CD4-positive, alpha-beta T cell treated with Interleukin-4 for 4 hours (primary cell): Measurements from ENCODE around the gene ZC3H15.
"Not testable (repeated sequence)": the region's sequence is repeated elsewhere in the genome, so short reads cannot be mapped to it uniquely, and the experiment has no call there.

Experiments used
- DNase-seq: peaks from one replicate; pipeline ENCODE4 v3.0.0-alpha.2; 2020

The ZC3H15 gene

DNA sequence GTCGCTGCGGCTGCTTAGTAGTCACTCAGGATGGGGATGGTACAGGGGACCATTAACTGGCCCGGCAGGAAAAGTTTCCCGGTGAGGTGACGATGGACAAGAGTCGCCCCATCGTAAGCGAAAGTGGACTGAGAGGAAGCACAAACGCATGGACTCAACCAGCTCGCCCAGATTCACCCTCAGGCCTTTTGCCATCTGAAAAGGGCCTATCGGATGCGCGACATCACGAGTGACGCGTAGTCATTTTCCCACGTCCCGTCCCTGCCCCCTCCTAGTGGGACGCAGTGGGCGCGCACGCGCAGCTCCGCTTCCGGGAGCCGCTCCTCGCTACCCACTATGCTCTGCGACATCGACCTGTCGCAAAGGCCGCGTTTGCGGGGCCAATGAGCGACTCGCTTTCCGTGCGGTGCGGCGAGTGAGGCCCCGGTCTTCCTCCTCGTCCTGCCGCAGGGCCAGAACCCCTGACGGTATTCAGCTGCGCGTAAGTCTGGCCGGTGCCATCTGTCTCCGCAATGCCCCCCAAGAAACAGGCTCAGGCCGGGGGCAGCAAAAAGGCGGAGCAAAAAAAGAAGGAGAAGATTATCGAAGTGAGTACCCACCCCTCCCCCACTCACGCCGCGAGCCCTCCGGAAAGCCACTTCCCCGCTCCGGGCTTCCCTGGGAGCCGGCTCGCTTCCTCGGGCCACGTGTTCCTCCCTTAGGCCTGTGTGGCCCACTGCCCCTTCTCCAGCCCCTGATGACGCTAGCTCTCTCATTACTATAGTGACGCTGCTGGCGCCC lies at the start of gene ZC3H15:
ZC3H15 (plus strand) TSS at position 390 of the 780 bp plus-strand sequence; CDS start at position 513, 123 bp downstream.
- peak; percentile 98 for DNase-seq

DNA sequence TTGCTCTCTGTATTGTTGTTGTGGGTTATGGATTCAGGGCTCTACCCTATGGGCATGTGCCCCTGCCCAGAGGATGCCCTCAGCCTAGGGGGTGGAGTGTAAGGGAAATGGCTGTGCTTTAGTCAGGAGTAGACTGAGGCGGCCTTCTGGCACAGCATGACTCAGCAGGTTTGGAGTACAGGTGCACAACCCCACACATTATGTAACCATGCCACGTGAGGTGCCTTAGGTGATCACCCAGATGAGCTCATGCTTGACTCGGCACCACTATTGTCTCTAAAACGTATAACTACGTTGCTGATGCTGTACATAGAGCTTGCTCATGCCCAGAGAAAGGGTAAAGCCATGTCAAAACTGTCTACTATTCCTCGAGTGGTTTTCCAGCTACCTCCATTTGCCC lies 48.3 kb upstream of the ZC3H15 start:
- DNase-seq: no peak

DNA sequence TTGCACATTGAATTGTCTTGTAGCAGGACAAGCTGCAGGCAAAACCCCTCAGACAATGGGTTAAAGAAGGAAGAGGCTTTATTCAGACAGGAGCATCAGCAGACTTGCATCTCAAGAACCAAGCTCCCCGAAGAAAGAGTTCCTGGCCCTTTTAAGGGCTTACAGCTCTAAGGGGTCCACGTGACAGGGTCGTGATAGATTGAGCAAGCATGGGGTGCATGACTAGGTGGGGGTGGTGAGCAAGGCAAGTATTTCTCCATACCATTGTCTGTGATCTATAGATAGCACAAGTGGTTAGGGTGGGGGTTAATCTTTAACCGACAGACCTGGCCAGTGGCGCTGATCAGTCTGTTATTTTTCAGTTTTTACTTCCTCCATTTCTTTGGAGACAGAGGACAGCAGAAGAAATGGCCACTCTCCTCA lies 46.4 kb upstream of the ZC3H15 start:
- not testable (repeated sequence) for DNase-seq

DNA sequence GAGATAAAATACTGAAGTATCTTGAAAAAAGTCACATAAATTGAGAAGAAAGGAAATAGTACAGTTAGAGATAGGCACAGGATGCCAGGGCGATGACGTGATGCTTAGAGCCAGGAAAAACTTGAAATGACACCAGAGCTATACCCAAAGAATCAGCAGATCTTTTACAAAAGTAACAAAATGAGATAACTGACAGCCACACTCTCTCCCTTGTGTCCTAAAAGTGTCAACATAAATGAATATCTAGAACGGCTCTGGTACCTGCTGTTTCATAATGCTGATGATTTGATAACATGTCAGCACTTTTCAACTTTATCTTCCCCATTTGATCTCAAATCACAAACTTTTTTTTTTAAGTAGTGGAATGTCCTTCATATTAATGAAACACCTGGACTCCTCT lies 45.6 kb upstream of the ZC3H15 start:
- no peak for DNase-seq

DNA sequence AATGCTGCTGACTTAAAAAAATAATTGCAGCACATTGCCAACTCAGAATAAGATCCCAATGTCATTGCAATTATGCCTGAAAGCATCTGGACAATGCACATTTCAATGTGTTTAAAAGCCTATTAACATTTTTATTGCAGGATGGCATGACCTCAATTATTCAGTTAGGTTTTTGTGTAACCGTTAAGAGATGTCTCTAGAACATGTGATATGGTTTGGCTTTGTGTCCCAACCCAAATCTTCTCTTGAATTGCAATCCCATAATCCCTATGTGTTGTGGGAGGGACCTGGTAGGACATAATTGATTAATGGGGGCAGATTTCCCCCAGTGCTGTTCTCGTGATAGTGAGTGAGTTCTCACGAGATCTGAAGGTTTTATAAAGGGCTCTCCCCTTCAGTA lies 43.2 kb upstream of the ZC3H15 start:
- DNase-seq: no peak

DNA sequence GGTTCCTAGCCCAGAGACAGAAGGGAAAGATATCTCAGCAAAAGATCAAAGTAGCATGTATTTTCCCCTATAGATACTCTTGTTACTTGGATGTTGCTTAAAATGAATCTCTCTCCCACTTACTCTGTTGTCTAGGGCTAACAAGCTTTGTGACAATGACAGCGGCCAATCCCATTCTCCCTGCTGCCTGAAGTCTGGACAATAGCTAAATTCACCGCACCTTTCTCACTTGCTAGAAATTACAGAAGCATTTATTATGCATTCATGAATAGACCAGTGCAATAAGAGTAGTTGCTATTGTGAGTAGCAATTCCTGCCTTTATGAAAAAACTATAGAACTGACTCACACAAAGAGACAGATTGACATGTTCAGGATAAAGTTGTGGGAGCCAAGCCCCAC lies 42.2 kb upstream of the ZC3H15 start:
- DNase-seq: no peak

DNA sequence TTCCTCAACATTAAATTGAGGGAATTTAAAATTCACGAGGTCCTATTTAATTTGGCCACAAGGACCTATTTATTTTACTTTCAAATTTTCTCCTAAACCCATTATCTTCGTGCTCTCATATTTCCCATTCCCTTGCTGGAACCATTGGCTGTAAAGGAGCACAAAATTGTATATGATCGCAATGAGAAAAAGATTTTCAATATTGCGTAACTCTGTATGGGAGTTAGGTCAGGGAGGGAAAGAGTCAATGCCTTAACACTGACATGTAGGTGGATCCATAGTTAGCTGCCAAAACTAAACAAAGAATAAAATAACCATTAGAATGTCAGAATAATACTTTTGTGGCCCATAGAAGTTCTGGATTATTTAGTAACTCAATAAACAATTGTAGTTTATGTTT lies 40.6 kb upstream of the ZC3H15 start:
- DNase-seq: no peak

DNA sequence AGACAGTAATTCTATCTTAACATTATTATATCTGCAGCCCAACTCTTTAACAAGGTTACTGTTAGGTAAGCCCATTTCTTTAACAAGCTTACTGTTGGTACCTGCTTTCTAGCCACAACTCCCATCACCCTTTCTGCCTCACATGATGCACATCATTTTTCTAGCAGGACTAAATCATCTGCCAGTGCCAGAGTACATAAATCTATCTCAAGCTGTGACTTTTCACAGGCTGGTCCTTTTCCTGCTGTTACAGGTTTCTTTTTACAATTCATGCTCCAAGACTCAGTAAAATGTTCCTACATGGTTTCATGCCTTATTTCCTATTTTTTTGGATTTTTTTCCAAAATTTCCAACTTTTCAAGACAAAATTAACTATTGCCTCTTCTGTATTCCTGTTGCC lies 30.4 kb upstream of the ZC3H15 start:
- no peak for DNase-seq

DNA sequence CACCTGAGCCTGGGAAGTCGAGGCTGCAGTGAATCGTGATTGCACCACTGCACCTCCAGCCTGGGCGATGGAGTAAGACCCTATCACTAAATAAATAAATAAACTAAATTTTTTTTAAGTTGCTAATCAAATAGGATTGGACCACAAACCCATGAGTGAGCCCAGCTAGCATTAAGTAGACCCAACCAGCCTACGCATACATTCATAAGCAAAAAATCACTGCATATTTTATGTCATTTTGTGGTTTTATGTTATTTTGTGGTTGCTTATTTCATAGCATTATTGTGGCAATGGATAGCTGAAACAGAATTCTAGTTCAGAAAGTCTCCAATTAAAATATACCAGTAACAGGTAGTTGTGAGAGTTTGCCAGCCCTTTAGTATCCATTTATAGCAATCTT lies 29.1 kb upstream of the ZC3H15 start:
- no peak for DNase-seq

DNA sequence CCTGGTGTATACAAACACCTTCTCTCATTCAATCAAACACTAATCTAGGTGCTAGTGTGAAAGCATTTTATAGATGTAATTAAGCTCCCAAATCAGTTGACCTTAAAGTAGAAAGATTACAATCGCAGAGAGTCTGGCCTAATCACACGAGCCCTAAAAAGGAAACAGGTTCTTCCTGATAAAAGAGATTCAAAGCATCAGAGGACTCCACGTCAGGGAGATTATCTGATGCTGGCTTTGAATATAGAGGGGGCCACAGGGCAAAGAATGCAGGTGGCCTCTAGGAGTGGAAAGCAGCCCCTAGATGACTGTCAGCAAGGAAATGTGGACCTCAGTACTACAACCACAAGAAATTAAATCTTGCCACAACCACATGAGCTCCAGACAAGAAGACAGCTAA lies 28.2 kb upstream of the ZC3H15 start:
- DNase-seq: no peak

DNA sequence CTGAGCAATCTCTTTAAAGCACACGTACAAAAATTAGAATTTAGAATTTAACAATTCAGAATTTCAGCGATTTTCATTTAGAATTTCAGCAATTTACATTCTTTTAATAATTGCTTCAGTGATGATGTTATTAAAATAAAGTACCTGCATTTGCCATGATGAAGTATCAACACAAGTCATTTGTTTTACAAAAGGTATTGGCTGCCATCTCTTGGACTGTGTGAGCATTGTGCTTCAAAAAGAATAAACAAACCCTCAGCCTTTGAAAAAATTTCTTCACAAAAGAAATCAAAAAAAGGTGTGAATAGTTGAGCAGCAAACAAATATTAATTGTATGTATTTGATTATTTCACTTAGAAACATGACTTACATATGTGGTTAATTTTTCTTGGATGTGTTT lies 27.1 kb upstream of the ZC3H15 start:
- DNase-seq: no peak

DNA sequence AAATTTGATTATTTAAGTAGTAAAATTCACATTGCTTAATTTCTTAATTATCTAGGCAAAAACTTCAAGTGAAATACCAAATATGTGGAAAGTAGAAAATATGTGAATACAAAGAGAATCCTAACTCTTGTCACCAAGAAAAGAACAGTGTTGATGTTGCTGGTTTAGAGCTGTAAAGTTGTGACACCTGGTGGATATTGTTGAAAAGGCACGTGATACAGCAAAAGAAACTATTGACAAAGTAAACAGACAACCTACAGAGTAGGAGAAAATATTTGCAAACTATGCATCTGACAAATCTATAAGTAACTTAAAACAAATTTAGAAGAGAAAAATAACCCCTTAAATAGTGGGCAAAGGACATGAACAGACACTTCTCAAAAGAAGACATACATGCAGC lies 25.6 kb upstream of the ZC3H15 start:
- DNase-seq: no peak

DNA sequence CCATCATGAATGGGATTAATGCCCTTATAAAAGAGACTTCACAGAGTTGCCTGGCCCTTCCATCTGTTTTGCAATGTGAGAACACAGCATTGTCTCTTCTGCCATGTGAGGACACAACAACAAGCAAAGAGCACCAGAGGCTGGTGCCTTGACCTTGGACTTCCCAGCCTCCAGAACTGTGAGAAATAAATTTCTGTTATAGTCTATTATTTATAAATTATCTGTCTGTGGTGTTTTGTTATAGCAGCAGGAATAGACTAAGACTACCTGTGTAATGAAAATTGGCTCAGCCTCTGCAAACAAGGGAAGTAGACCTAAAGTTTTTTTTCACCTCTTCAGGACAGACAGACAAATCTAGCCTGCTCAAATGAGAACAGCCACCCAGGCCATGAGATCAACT lies 19.3 kb upstream of the ZC3H15 start:
- DNase-seq: no peak

DNA sequence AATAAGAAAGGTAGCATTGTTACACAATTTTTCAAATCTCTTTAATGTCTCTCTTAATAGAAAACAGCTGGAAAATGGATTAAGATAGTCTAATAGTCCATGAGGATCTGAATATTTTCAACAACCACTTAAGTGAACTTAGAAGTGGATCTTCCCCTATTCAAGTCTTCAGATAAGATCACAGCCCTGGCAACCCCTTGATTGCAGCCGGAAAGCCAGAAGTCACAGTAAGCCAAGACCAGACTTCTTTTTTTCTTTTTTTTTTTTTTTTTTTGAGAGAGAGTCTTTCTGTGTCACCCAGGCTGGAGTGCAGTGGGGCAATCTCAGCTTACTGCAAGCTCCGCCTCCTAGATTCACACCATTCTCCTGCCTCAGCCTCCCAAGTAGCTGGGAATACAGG lies 18.6 kb upstream of the ZC3H15 start:
- DNase-seq: no peak

DNA sequence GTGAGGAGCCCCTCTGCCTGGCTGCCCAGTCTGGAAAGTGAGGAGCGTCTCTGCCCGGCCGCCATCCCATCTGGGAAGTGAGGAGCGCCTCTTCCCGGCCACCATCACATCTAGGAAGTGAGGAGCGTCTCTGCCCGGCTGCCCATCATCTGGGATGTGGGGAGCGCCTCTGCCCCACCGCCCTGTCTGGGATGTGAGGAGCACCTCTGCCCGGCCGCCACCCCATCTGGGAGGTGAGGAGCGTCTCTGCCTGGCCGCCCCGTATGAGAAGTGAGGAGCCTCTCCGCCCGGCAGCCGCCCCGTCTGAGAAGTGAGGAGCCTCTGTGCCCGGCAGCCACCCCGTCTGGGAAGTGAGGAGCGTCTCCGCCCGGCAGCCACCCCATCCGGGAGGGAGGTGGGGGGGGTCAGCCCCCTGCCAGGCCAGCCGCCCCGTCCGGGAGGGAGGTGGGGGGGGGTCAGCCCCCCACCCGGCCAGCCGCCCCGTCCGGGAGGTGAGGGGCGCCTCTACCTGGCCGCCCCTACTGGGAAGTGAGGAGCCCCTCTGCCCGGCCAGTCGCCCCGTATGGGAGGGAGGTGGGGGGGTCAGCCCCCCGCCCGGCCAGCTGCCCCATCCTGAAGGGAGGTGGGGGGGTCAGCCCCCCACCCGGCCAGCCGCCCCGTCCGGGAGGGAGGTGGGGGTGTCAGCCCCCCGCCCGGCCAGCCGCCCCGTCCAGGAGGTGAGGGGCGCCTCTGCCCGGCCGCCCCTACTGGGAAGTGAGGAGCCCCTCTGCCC lies 13.2 kb upstream of the ZC3H15 start:
- DNase-seq: not testable (repeated sequence)

DNA sequence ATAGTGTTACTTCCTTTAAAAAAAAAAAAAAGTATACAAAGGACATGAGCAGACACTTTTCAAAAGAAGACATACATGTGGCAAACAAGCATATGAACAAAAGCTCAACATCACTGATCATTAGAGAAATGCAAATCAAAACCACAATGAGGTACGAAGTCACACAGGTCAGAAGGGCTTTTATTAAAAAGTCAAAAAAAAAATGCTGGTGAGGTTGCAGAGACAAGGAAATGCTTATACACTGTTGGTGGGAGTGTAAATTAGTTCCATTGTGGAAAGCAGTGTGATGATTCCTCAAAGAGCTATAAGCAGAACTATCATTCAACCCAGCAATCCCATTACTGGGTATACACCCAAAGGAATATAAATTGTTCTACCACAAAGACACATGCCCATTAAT lies 11.8 kb upstream of the ZC3H15 start:
- not testable (repeated sequence) for DNase-seq

DNA sequence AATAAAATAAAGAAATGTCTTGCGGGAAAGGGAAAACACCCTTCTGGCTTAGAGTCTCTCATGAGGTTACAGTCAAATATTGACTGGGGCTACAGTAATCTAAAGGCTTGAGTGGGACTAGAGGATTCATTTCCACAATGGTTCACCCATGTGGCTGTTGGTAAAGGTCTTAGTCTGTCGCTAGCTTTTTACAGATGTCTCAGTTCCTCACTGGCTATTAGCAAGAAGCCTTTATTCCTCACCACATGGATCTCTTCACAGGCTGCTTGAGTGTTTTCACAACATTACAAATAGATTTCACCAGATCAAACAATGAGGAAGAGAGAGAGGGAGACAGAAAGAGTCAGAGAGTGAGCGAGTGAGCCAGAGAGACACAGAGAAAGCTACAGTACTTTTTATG lies 8.3 kb upstream of the ZC3H15 start:
- DNase-seq: no peak

DNA sequence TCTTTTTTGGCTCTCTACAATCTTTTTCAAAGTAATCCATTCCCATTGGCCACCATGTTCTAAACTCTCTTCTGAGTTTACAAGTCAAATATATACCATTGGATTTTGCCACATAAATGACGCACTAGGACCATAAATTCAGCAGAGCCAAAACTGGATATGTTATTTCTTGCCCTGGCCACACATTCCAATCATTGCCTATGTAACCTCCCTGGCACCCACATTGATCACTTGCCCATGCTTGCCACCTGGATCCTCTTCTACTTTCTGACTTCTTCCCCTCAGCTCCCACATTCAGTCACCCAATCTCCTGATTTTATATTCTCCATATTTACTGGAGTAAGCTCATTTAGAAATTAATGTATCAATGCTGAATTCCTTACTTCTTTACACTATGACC lies 5.1 kb upstream of the ZC3H15 start:
- no peak for DNase-seq

DNA sequence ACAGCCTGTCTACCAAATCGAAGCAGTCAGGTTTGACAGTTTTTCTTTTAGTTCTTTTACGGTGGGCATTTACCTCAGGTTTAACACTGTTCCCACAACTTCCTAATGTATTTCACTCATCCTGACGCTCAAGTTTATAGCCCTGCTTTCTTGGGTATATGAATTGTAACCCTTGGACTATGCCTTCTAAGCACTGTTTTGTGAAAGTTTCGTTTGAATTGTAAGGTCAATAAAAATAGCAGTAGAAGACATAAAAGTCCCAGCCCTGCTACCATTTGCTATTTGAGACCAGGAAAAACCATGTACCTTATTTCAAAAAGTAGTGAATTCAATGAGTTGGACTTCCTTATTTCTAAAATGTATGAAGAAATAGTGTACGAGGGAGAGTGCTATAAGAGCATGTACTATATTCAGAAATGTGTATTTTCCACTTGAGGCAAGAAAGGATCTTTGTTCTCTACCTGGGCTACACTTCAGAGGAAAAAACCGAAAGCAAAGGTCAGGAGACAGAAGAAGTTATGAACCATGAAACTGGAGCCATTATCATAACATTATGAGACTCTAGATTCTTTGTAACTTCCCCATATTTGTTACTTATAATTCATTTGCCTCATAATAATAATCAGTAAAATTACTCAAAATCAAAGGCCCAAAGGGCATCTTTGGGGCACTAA lies 1.9 kb upstream of the ZC3H15 start:
- DNase-seq: no peak

DNA sequence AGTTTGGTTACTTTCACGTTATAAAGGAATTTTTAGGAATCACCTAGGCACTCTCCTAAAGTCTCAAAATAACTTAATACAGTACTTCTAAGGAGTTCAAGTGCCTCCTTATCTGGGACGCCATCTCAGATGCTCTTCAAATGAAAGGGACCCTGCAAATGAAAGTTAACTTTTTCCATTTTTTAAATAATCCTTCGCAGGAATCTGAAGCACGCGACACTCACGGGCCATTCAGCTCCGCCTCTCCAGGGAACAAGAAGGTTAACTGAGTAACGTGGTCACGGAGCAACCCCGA lies 537 bp upstream of the ZC3H15 start:
- no peak for DNase-seq

DNA sequence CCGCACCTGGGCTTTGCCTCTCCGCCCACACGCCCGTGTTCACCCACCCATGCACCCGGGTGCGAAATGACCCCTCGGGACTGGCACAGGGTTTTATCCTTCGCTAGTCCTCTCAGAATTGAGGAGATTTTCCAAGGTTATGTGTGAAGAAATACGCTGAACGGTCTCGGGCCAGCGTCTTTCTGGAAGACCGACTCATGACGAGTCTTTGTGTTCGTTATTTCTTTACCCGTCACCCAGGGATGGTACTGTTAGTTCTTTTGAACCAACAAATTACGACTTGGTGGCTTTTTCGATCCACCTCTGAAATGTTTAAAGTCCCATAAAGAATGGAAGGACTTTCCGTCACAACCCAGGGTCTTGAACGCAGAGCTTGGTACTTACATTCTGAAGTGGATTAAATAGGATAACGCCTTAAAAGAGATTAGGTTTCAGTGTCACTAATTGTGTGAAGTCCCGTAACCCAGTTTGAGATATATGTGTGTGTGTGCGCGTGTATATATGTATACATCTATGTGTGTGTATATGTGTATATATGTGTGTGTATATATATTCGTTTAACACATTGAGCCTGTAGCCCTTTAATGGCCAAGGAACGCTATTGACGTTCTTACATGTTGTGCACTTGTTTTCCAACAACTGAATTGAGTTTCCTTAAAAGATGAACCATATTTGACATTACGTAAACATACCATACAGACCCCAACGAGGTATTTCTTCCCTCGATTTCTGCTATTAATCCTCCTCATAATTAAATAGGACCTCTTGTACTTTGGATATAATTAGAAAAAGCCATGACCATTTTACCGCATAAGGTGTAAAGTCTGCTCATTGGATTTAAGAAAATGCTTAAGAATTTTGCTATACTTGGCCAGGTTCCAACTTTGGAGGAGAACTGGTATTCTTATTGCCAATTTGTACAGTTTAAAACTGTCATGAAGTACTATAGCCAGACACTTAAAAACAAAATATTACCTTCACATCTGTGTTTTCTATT lies 889 bp downstream of the ZC3H15 start:
- DNase-seq: peak; percentile 2

DNA sequence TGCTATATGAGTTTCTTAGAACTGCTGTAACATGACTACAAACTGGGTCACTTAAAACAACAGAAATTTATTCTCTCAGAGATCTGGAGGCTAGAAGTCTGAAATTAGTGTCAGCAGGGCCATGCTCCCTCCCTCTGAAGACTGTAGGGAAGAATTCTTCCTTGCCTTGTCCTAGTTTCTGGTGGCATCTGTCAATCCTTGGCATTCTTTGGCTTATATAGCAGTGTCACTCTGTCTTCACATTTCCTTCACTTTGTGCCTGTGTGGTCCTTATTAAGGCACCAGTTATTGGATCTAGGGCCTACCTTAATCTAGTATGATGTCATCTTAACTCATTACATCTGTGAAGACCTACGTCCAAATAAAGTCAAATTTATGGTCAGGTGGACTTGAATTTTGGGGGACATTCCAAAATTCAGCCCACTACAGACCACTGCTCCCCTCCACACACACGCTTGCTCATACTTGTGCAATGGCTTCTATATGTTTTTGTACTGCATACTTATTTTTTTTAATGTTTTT lies 7.6 kb downstream of the ZC3H15 start:
- DNase-seq: no peak

DNA sequence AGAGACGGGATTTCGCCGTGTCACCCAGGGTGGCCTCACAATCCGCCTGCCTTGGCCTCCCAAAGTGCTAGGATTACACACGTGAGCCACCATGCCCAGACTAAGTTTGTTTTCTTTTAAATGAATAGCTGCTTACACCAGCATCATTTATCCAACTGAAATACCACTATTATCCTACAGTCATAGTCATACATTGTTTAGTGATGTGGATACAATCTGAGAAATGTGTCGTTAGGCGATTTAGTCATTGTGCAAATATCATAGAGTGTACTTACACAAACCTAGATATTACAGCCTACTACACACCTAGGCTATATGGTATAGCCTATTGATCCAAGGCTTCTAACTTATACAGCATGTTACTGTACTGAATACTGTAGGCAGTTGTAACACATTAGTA lies 10.3 kb downstream of the ZC3H15 start:
- DNase-seq: no peak
